BE2C (cell line): ENCODE results near the gene FYN.

Source experiments
- DNase-seq: peaks from one replicate; pipeline ENCODE4 v3.0.0-alpha.2; 2020
- H3K27me3 ChIP-seq: fragments of 250-450 bp; sonication (Bioruptor Pico); 2 replicates; pipeline ENCODE4 v1.5.1; 2020; ENCODE audit warnings: mild to moderate bottlenecking
- H3K36me3 ChIP-seq: fragments of 250-450 bp; sonication (Bioruptor Pico); 2 replicates; pipeline ENCODE4 v1.5.1; 2020; ENCODE audit warnings: mild to moderate bottlenecking
- H3K4me1 ChIP-seq: fragments of 250-450 bp; sonication (Bioruptor Pico); 2 replicates; pipeline ENCODE4 v1.5.1; 2020
- H3K4me3 ChIP-seq: 2 replicates; pipeline ENCODE4 v1.5.1; 2011; ENCODE audit warnings: low read depth, low read length
- H3K9me3 ChIP-seq: fragments of 250-450 bp; sonication (Bioruptor Pico); 2 replicates; pipeline ENCODE4 v1.5.1; 2020
- CTCF ChIP-seq: IDR thresholded peaks from 2 replicates; pipeline ENCODE4 v1.5.1; 2012; ENCODE audit warnings: mild to moderate bottlenecking, low read depth, low read length

Gene FYN

GRCh38 chr6:111810294-111811131 lies 62.7 kb downstream of the FYN start:
- Histone ChIP-seq H3K36me3 (peaks cover 4% of the 10 kb centered on the region), H3K27me3 (no peaks in the 10 kb centered on the region), H3K4me3 (no peak overlapping the region), H3K4me1 (peaks cover 30% of the 10 kb centered on the region), H3K9me3 (no peaks in the 10 kb centered on the region)
- no peak for TF ChIP-seq CTCF
- no peak for DNase-seq

- peaks cover 33% of the 10 kb centered on the region for H3K4me1 ChIP-seq
- no peaks in the 10 kb centered on the region for H3K27me3 ChIP-seq
- H3K4me3 ChIP-seq: no peak overlapping the region
- DNase-seq: no peak
- no peak for TF ChIP-seq CTCF
- peaks cover 4% of the 10 kb centered on the region for H3K36me3 ChIP-seq
- no peaks in the 10 kb centered on the region for H3K9me3 ChIP-seq
Observed at GRCh38 chr6:111809766-111810165, 63.5 kb downstream of the FYN start.

- Histone ChIP-seq H3K4me3 (no peak overlapping the region), H3K4me1 (peaks cover 33% of the 10 kb centered on the region), H3K36me3 (peaks cover 4% of the 10 kb centered on the region), H3K27me3 (no peaks in the 10 kb centered on the region), H3K9me3 (no peaks in the 10 kb centered on the region)
- TF ChIP-seq CTCF: no peak
- no peak for DNase-seq
Observed at GRCh38 chr6:111809264-111809663, 64.0 kb downstream of the FYN start.

GRCh38 chr6:111808493-111808892 lies 64.8 kb downstream of the FYN start:
- no peak overlapping the region for H3K4me3 ChIP-seq
- H3K36me3 ChIP-seq: peaks cover 1% of the 10 kb centered on the region
- H3K9me3 ChIP-seq: no peaks in the 10 kb centered on the region
- H3K4me1 ChIP-seq: peaks cover 33% of the 10 kb centered on the region
- no peak for DNase-seq
- no peak for TF ChIP-seq CTCF
- H3K27me3 ChIP-seq: no peaks in the 10 kb centered on the region

GRCh38 chr6:111806561-111807497 lies 66.4 kb downstream of the FYN start:
- no peaks in the 10 kb centered on the region for H3K9me3 ChIP-seq
- no peak overlapping the region for H3K4me3 ChIP-seq
- TF ChIP-seq CTCF: no peak
- H3K36me3 ChIP-seq: no peaks in the 10 kb centered on the region
- H3K4me1 ChIP-seq: peaks cover 26% of the 10 kb centered on the region
- no peaks in the 10 kb centered on the region for H3K27me3 ChIP-seq
- no peak for DNase-seq
